GM12892 (cell line): Measurements from ENCODE around the gene CD276.

Experiments used
- POLR2A ChIP-seq: IDR thresholded peaks from 2 replicates; pipeline ENCODE4 v1.6.1; 2011; ENCODE audit warnings: low read depth, low read length, control low read depth
- POLR2AphosphoS5 ChIP-seq: IDR thresholded peaks from 2 replicates; pipeline ENCODE4 v1.6.1; 2011; ENCODE audit warnings: low read depth, low read length, control low read depth

DNA sequence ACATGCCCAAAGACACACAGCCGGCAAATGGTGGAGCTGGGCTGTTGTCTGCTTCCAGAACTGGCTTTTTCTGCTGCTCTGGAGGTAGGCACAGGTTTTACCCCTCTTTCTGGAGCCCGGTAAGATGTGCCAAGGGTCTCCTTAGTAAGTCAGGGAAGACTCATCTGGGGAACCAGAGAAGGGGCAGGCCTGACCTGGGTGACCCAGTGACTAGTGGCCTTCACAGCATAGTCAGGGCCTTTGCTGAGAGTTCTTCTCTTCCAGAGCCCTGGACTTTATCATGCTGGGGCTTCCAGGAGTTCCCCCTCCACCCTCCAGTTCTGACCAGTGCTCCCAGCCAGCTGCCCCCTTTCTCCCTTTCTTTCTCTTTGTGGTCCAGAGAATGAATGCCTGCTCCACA, 3.2 kb downstream of the CD276 start:
- TF ChIP-seq POLR2AphosphoS5 (no peak), POLR2A (no peak)
